Esophagus squamous epithelium (tissue), 4 donors: ENCODE measurements around the gene DBN1.

Source experiments
- CTCF ChIP-seq, 6 experiments: fragments of 450-650 bp in 4 of 6; fragments of 200-600 bp in 2 of 6; sonication (generic) in 2 of 6; IDR thresholded peaks; one replicate each; pipeline ENCODE4 v1.5.1; 2016 to 2019; ENCODE audit warnings: antibody characterized with exemption in 6 of 6, mild to moderate bottlenecking in 4 of 6, moderate library complexity in 4 of 6
- POLR2A ChIP-seq, 4 donors: fragments of 450-650 bp; IDR thresholded peaks; one replicate each; pipeline ENCODE4 v1.6.1; 2017; ENCODE audit warnings: antibody characterized with exemption in 4 of 4, mild to moderate bottlenecking in 4 of 4, moderate library complexity in 3 of 4

GRCh38 chr5:177504086-177505056 is 30.9 kb upstream of the DBN1 start:
- no peak for TF ChIP-seq CTCF (IDR thresholded peaks at IDR 0.05)
- TF ChIP-seq POLR2A (IDR thresholded peaks at IDR 0.05), result no peak
